NCI-H510A (cell line): ENCODE data around the gene KIF22.
"Not testable (repeated sequence)": the region's sequence is repeated elsewhere in the genome, so short reads cannot be mapped to it uniquely, and the experiment has no call there.

Experiments
- DNase-seq: peaks from one replicate; lab custom pipeline; 2025; lab: John Stamatoyannopoulos, UW

Gene KIF22

DNA sequence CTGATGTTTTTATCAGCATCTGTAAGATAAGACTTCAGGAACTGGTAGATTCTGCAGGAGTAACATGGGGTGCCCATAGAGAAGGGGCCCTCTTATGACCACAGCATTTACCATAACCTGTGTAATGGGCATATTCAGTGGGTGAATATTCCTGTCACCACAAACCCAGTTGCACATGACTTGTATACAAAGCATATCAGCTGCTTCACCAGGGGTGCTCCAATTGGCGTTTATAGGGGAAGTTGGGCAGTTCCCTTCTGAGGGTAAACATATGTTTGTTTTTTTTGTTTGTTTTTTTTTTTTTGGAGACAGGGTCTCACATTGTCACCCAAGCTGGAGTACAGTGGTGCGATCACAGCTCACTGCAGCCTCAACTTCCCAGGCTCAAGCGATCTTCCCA, 24.0 kb upstream of the KIF22 start:
- DNase-seq: no peak

DNA sequence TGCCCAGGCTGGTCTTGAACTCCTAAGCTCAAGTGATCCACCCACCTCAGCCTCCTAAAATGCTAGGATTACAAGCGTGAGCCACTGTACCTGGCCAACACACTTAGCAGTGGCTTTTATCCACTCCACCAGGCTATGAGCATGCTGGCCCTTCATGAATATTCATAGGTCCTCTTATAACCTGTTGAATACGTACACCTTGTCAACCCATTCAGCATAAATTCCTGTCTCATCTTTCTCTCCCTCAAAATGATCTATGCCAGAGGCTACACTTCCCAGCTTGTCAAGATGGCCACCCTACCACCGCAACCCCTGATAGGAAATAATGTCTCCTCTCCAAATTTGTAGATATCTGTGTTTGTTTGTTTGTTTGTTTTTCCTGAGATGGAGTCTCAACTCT, 23.5 kb upstream of the KIF22 start:
- DNase-seq: no peak

DNA sequence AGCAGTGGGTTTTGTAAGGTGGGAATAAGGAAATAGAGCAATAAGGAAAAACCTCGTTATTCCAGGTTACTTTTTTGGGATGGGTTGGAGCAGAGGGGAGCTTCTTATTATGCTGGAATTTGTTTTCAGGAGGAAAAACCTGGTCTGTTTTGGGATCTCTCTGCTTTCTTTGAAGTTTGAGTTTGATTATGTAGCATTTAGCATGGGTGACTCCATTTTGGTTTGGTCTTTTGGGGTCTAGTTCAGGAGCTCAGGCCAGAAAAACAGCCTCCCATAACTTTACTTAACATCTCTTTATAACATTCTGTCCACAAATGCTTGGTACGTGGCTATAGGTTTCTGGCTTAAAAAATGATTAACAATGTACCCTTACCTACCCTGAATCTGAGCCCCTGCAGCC, 21.0 kb upstream of the KIF22 start:
- no peak for DNase-seq

DNA sequence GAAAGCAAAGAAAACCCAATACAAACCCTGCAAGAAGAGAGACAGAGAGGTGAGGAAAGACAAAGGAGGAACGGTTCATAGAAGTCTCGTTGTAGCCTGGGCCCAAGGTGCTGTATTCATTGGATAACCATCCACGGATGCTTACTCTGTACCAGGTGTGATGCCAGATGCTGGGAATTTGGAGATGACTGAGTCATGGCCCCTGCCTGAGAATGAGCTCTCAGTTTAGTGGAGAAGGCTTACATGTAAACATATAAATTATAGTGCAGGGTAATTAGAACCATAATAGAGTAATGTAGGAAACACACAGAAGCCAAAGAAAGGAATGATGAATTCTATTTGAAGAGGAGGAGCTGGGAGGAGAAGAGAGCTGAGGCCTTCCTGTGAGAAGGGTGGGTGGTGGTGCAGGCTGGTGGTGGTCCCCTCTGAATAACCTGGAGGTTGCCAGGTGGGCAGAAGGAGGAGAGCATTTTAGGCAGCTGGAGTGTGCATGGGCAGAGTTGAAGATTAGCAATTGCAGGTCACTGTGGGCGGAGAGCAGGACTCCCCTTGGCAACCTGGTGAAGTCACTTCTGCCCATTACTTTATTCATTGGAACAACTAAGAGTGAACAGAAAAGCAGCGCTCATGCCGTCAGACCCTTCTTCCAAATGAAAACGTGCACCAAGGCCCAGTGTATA, 20.2 kb upstream of the KIF22 start:
- no peak for DNase-seq

DNA sequence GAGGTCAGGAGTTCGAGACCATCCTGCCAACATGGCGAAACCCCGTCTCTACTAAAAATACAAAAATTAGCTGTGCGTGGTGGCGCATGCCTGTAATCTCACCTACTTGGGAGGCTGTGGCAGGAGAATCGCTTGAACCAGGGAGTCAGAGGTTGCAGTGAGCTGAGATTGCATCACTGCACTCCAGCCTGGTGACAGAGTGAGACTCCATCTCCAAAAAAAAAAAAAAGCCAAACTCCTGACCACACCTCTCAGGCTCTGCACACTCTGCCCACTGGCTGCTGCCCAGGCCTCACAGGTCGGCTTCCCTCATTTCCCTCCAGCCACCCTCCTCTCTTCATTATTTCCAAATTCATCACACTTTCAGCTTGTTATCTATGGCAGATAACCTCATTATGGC, 18.2 kb upstream of the KIF22 start:
- DNase-seq: not testable (repeated sequence)

DNA sequence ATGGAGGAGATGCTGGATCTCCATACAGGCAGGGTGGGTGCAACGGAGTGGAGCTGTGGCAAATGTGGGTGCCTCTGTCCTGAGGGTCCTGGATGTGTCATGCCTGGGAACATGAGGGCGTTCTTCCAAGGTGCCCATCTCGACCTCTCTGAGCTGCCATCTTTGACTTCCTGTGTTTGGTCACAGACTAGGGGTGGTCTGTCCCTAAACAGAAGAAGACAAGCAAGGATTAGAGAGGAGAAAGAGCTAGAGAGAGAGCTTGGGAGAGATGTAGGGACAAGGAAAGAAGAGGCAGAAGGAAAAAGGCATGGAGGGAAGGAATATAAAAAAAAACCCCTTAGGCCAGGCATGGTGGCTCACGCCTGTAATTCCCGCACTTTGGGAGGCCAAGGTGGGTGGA, 15.8 kb upstream of the KIF22 start:
- DNase-seq: no peak

DNA sequence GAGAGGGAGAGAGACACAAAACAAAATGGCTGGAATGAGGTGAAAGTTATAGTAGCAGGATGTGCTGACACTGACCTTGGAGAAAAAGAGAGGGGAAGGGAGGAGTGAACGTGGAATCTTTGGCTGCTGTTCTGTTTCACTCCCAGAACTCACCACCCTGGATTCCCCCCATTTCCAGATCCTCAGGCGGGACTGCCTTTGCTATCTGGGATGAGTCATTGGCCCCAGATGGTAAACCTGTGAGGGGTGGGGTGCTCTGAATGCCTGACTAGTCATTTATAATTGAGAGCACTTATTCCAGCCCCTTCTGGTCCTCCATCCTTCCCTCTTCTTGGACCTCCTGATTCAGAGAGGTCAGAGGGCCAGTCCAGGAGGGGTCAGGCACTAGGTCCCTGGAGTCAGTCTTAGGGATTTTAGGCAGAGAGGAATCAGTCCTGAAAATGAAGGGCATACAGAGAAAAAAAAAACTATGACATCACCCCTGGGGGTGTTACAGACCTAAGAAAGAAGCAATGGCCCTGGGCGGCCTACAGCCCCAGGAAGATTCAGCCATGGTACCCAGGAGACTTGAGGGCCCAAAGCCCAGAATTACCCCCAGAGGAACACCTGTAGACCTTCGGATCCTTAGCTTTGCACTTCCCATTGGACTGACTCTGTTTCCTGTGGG, 14.7 kb upstream of the KIF22 start:
- no peak for DNase-seq

DNA sequence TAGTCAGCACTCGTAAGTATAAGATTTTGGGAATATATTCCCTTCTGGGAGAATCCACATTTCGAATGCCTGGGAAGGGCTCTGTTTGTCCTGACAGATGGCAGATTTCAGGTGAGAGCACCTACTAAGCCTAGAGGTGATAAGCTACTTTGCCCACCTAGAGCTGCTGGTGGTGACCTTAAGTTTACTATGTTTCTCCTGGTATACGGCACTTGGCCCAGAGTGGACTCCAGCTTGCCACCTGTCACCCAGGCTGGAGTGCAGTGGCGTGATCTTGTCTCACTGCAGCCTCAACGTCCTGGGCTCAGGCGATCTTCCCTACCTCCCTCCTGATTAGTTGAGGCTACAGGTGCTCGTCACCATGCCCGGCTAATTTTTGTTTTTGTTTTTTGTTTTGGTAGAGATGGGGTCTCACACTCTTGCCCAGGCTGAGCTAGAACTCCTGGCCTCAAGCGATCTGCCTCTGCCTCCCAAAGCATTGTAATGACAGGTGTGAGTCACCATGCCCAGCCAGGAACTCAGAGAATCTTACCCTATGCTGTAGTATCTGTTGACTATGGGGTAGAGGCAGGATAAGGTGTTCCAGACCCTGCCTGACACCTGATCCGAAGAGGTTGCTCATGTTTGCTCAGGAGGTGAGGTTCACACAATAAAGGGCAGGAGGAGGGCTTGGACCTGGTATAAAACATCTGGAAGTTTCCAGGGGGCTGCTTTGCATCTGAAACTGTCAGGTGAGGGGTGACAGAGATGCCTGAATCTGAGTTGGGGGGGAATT, 12.8 kb upstream of the KIF22 start, which contains the start of gene ZG16:
ZG16 (plus strand) TSS at position 681 of the 775 bp plus-strand sequence. CDS start 1,011 bp downstream, outside the sequence.
- DNase-seq: no peak

DNA sequence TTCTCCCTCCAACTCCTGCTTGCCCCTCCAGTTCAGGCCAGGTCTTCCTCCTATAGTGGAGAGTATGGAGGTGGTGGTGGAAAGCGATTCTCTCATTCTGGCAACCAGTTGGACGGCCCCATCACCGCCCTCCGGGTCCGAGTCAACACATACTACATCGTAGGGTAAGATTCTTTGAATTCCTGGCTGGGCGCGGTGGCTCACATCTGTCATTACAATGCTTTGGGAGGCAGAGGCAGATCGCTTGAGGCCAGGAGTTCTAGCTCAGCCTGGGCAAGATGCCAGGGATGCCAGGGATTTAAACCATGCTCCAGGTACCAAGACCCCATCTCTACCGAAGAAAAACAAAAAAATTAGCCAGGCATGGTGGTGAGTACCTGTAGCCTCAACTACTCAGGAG, 11.1 kb upstream of the KIF22 start:
- no peak for DNase-seq

DNA sequence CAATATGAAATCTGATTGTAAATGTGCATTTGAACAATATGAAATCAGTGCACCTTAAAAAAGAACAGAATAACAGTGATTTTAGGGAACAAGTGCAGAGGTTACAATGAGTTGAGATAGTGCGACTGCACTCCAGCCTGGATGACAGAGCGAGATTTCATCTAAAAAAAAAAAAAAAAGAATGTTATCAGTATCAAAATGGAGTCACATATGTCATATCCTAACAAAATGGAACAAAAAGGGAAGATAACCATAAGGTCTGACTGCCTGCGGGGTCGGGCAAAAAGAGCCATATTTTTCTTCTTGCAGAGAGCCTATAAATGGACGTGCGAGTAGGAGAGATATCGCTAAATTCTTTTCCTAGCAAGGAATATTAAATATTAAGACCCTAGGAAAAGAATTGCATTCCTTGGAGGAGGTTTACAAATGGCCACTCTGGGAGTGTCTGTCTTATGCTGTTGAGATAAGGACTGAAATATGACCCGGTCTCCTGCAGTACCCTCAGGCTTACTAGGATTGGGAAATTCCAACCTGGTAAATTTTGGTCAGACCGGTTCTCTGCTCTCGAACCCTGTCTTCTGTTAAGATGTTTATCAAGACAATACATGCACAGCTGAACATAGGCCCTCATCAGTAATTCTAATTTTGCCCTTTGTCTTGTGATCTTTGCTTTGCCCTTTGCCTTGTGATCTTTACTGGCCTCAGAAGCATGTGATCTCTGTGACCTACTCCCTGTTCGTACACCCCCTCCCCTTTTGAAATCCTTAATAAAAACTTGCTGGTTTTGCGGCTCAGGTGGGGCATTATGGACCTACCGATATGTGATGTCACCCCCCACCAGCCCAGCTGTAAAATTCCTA, 7.2 kb upstream of the KIF22 start:
- peak; percentile 18 for DNase-seq

DNA sequence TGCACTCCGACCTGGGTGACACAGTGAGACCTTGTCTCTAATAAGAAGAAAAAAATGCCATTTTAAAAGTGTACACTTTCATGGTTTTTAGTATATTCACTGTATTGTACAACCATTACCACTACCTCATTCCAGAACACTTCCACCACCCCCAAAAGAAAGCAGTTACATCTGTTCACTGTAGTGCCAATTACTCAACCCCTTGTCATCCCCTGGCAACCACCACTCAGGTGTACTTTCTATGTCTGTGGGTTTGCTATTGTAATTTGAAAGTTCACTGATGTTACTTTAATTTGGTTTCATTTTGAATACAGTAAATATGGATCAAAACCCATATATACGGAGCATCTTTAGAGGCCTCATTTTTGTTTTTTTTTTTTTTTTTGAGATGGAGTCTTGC, 6.4 kb upstream of the KIF22 start:
- no peak for DNase-seq

DNA sequence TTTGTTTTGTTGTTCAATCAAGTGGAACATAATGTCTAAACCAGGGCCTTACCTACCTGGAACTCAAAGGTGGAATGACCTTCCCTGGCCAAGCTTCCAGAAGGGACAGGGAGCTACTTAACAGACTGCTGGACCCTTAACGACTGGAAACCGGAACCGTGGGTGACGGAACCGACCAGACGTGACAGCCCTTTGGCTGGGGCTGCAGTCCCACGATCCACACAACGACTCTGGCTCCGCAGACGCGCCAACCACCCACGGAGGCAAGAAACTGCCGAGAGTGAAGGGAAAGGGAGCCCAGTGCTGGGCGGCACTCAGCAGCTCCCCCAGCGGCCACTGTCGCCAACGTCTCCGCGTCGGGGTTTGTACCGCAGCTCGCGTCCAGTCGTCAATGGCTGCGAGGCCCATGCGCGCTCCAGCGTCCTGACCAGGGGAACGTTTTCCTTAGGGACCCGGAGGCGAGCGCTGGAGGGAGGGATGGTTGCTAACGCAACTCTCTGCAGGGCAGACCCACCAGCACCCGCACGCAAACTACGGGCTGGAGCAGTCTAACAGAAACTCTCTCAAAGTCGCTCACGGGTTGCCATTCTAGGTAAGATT, 5.5 kb upstream of the KIF22 start:
- no peak for DNase-seq

DNA sequence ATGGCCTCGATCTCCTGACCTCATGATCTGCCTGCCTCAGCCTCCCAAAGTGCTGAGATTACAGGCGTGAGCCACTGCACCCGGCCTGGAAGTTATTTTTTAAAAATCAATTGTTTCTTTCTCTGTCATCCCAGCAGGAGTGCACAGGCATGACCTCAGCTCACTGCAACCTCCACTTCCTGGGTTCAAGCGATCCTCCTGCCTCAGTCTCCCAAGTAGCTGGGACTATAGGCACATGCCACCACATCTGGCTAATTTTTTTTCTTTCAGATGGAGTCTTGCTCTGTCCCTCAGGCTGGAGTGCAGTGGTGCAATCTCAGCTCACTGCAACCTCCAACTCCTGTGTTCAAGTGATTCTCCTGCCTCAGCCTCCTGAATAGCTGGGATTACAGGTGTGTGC, 3.4 kb upstream of the KIF22 start:
- DNase-seq: not testable (repeated sequence)

DNA sequence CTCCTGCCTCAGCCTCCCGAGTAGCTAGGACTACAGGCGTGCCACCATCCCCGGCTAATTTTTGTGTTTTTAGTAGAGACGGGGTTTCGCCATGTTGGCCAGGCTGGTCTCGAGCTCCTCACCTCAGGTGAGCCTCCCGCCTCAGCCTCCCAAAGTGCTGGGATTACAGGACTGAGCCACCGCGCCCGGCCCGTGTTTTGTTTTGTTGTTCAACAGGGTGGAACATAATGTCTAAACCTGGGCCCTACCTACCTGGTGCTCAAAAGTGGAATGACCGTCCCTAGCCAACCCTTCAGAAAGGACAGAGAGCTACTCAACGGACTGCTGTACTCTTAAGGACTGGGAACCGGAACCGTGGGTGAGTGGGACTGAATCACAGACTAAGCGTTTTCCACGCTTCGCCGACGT, 772 bp upstream of the KIF22 start:
- DNase-seq: no peak

DNA sequence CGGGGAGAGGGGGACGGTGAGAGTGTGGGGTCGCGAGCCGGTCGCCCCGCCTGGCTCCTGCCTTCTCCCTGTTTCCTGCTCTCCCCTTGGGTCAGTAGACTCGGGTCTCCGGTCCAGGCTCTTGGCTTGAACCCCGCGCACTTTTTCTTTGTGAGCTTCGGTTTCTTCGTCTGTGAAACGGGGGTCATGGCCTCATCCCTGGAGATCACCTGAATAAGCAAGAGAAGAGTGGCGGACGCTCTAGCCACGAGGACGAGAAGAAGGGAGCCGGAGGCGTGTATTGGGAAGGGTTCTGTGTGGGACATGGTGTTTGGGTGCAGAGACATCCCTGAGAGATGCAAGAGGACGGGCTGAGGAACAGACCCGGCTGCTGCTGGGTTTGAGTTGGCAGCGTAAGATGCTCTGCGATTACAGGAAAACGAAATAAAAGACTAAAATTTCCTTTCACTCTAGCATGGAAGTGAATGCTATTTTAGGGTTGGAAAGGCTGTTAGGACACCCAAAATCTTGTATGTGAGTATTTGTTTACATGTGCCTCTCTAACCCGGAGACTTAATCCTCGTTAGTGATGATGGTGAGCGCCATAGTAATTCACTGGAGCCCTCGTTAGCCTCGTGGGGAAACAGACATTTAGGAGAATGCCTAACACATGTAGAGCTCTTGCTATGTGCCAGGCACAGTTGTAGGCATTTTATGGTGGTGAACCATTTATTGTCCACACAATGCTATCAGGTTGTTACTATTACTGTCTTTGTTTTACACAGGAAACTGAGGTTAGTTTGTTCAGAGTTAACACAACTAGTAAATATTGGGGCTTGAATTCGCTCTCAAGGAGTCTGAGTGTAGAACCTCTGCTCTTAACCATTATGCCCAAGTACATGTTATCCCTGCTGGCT, 646 bp downstream of the KIF22 start:
- no peak for DNase-seq

DNA sequence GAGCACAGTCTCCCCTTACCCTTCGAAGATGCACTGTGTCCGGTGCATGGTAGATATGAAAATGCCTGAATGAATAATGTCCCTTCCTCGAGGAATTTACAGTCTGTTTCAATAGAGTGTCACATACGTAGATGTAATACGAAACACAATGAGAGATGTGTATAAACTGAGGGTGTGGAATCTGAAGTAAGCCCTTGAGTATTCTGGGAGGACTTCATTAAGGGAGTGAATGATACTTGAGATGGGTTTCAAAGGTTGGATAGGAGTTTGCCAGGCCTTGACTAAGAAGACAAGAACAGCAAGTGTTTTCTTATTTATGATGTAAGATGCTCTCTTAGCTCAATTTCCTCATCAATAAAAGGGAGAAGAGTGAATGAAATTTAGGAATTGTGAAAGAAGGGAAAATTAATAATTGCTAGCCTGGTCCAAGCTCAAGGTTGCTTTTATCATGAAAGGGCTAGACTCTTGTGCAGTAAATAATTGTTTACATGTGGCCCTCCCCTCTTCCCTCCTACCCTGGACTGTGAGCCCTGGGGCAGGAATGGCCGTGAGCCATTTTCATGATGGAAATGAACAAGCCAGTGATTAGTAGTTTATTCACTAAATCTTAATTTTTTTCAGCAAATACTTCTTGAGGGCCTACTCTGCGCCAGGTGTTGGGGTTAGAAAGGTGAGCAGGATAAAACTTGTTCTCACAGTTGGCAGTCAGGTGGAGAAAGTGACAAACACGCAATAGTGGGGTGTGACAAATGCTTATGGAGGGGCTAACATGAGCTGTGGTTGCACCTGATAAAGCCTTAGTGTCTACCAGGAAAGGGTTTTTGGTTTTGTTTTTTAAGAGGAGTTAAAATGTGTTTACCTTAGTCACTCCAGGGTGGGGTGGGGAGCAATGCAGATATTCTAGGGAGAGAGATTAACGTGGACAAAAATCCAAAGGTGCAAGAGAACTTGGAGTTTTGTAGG, 1.6 kb downstream of the KIF22 start:
- DNase-seq: no peak

DNA sequence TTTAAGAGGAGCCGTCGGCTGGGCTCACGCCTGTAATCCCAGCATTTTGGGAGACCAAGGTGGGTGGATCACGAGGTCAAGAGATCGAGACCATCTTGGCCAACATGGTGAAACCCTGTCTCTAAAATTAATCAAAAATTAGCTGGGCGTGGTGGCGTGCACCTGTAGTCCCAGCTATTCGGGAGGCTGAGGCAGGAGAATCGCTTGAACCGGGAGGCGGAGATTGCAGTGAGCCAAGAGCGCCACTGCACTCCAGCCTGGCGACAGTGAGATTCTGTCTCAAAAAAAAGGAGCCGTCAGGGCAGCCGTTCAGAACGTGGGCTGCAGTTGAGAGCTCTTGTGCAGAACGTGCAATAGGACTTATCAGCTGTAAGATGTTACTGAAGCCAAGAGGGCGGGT, 2.6 kb downstream of the KIF22 start:
- DNase-seq: not testable (repeated sequence)

DNA sequence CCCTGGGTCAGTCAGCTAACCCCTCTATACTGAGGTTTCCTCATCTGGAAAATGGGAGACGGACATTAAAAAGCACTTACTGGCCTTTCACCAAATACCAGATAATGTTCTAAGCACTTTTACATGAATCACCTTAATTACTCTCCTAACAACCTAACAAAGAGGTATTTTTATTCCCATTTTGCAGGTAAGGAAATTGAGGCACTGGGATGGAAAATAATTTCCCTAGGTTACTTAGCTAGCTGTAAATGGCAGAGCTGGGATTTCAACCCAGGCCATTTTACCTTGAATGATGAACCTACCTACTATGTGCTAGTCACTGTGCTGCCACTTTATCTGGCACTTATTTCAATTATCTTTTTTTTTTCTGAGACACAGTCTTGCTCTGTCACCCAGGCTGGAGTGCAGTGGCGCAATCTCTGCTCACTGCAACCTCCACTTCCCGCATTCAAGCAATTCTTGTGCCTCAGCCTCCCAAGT, 3.7 kb downstream of the KIF22 start:
- no peak for DNase-seq

DNA sequence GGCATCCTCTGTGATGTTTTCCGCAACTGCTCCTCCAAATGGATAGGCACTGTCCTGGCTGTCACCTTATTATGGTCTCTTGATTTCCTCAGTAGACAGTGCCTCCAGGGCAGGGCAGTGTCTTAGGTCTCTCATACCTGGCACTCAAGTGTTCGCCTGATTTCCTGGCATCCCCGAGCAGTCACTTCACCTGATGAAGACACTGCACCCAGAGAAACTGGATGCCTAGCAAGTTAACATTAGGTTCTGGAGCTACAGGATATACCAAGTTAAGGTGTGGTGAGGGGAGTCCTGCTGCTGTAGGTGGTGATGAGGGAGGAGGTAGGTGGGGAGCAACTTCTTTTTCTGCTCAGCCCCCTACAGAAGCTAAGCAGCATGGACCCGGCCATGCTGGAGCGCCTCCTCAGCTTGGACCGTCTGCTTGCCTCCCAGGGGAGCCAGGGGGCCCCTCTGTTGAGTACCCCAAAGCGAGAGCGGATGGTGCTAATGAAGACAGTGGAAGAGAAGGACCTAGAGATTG, 11.9 kb downstream of the KIF22 start:
- no peak for DNase-seq
